T-cell (primary cell): ENCODE measurements around the gene FAM98A. TPM values are rescaled to one million over a fixed set of nuclear protein-coding genes. Genes with fewer than 3 reads are reported as not detected.

ENCODE experiments used
- ATAC-seq, 4 experiments: fragments of 200-7000 bp in 3 of 4; fragments of 150-1000 bp in 1 of 4; cut with Tn5 transposase; replicated peaks in 1 of 4; 1 replicate in 3 of 4; 2 replicates in 1 of 4; pipeline ENCODE4 v1.10.0; 2021; ENCODE audit warnings: moderate library complexity in 3 of 4, mild to moderate bottlenecking in 2 of 4, moderate number of reproducible peaks in 1 of 4
- CTCF ChIA-PET, 2 donors: fragments of 300-600 bp; sonication (Branson Sonifier 250); formaldehyde crosslinking; loops; one replicate each; lab custom pipeline; 2022; ENCODE audit warnings: antibody characterized with exemption in 2 of 2; lab: Charles Lee
- POLR2A ChIA-PET, 2 donors: fragments of 300-600 bp; sonication (Branson Sonifier 250); formaldehyde crosslinking; loops; one replicate each; lab custom pipeline; 2022; ENCODE audit warnings: antibody characterized with exemption in 2 of 2; lab: Charles Lee
- DNase-seq, 35 experiments: peaks; one replicate each; pipeline versions ENCODE4 v3.0.0 to v3.0.0-alpha.2; 2013 to 2023
- H3K27ac ChIP-seq: one replicate; pipeline ENCODE4 v1.5.1; 2013; ENCODE audit warnings: low read length
- H3K27me3 ChIP-seq, 2 experiments: replicated peaks in 1 of 2; 1 replicate in 1 of 2; 2 replicates in 1 of 2; pipeline versions ENCODE4 v1.6.1 to v1.7.0; 2013; ENCODE audit warnings: low read length in 1 of 2, mixed read lengths in 1 of 2; ENCODE audit not compliant: control insufficient read depth in 2 of 2, insufficient read depth in 2 of 2; ENCODE audit errors: extremely low read depth in 1 of 2
- H3K36me3 ChIP-seq, 2 donors: 1 replicate in 1 of 2; 2 replicates in 1 of 2; pipeline versions ENCODE4 v1.6.1 to v1.7.0; 2013; ENCODE audit warnings: low read length in 1 of 2; ENCODE audit not compliant: control insufficient read depth in 2 of 2, insufficient read depth in 1 of 2; ENCODE audit errors: extremely low read depth in 1 of 2
- H3K4me1 ChIP-seq, 2 experiments: 1 replicate in 1 of 2; 2 replicates in 1 of 2; pipeline versions ENCODE4 v1.6.1 to v1.7.0; 2013; ENCODE audit warnings: low read length in 2 of 2, mixed read lengths in 1 of 2; ENCODE audit not compliant: insufficient read depth in 2 of 2, control insufficient read depth in 1 of 2; ENCODE audit errors: extremely low read depth in 1 of 2
- H3K4me3 ChIP-seq, 2 donors: 1 replicate in 1 of 2; 2 replicates in 1 of 2; pipeline versions ENCODE4 v1.5.1 to v1.7.0; 2013; ENCODE audit warnings: mild to moderate bottlenecking in 2 of 2, low read length in 1 of 2, moderate library complexity in 1 of 2; ENCODE audit not compliant: control insufficient read depth in 1 of 2; ENCODE audit errors: extremely low read depth in 1 of 2
- H3K9me3 ChIP-seq: 2 replicates; pipeline ENCODE4 v1.7.0; 2013
- H3K27ac Mint-ChIP-seq, 2 donors: one replicate each; pipeline ENCODE4 v1.8.0; 2020 to 2021; ENCODE audit warnings: mild to moderate bottlenecking in 2 of 2, mixed read lengths in 2 of 2
- H3K27me3 Mint-ChIP-seq, 2 donors: one replicate each; pipeline ENCODE4 v1.8.0; 2021 to 2022; ENCODE audit warnings: mixed read lengths in 2 of 2
- H3K36me3 Mint-ChIP-seq: one replicate; pipeline ENCODE4 v1.8.0; 2021; ENCODE audit warnings: mixed read lengths
- H3K4me1 Mint-ChIP-seq, 3 donors: one replicate each; pipeline ENCODE4 v1.8.0; 2020 to 2022; ENCODE audit warnings: mixed read lengths in 3 of 3, mild to moderate bottlenecking in 1 of 3
- H3K4me3 Mint-ChIP-seq, 3 donors: one replicate each; pipeline ENCODE4 v1.8.0; 2020 to 2022; ENCODE audit warnings: mild to moderate bottlenecking in 3 of 3, mixed read lengths in 3 of 3, moderate library complexity in 3 of 3
- H3K9me3 Mint-ChIP-seq, 3 donors: one replicate each; pipeline ENCODE4 v1.8.0; 2020 to 2022; ENCODE audit warnings: mixed read lengths in 3 of 3
- WGBS: methylation state at CpG from one replicate; pipeline ENCODE4 v1.1.5; 2013; ENCODE audit warnings: missing lambda C conversion rate; ENCODE audit not compliant: insufficient coverage; 5-methylcytosine and 5-hydroxymethylcytosine counted together
- total RNA-seq, 35 experiments: library from RNA in 6 of 35; stranded (reverse) in 6 of 35; fragments of 120-200 nt in 1 of 35; gene quantifications; one replicate each; pipeline versions ENCODE4 v1.2.1 to v1.2.4 and lab custom pipeline; 2013 to 2026

Gene FAM98A
- total RNA-seq, 5 donors from 2014 or later (not counting 1 experiment from before 2014, with no cell fraction given) = 16.1 to 36.2 (median 34.5) TPM

GRCh38 chr2:33552758-33553461 lies 46.2 kb downstream of the FAM98A start:
- no peaks in the 10 kb centered on the region for H3K4me1 ChIP-seq
- Mint-ChIP-seq H3K9me3 (no peaks in the 10 kb centered on the region), H3K27ac (no peak overlapping the region), H3K4me1 (peaks cover 0 to 2% (median 0%) of the 10 kb centered on the region in 3 donors), H3K27me3 (no peaks in the 10 kb centered on the region), H3K36me3 (peaks cover 26% of the 10 kb centered on the region), H3K4me3 (no peak overlapping the region)
- H3K4me3 ChIP-seq = no peak overlapping the region
- CTCF ChIA-PET = no interaction called here
- no peak overlapping the region for H3K27ac ChIP-seq
- H3K27me3 ChIP-seq = no peaks in the 10 kb centered on the region
- WGBS = 80% methylated on average over 1 of the region's 1 CpG
- POLR2A ChIA-PET = no interaction called here
- ATAC-seq (no peak), DNase-seq (no peak)
- no peaks in the 10 kb centered on the region for H3K36me3 ChIP-seq
- no peaks in the 10 kb centered on the region for H3K9me3 ChIP-seq

GRCh38 chr2:33550206-33550605 lies 48.9 kb downstream of the FAM98A start:
- Mint-ChIP-seq H3K4me3 (no peak overlapping the region), H3K27ac (no peak overlapping the region), H3K27me3 (no peaks in the 10 kb centered on the region), H3K36me3 (peaks cover 29% of the 10 kb centered on the region), H3K9me3 (no peaks in the 10 kb centered on the region), H3K4me1 (peaks cover 0 to 2% (median 0%) of the 10 kb centered on the region in 3 donors)
- ATAC-seq (no peak), DNase-seq (no peak)
- POLR2A ChIA-PET = no interaction called here
- no peak overlapping the region for H3K27ac ChIP-seq
- no peaks in the 10 kb centered on the region for H3K9me3 ChIP-seq
- no peaks in the 10 kb centered on the region for H3K4me1 ChIP-seq
- no peaks in the 10 kb centered on the region for H3K27me3 ChIP-seq
- no peaks in the 10 kb centered on the region for H3K36me3 ChIP-seq
- no peak overlapping the region for H3K4me3 ChIP-seq
- WGBS = 93% methylated on average over 2 of the region's 3 CpGs
- CTCF ChIA-PET = no interaction called here

GRCh38 chr2:33541243-33541642 lies 57.9 kb downstream of the FAM98A start:
- Mint-ChIP-seq H3K27me3 (no peaks in the 10 kb centered on the region), H3K4me3 (no peak overlapping the region), H3K4me1 (no peaks in the 10 kb centered on the region), H3K27ac (no peak overlapping the region), H3K36me3 (peaks cover 34% of the 10 kb centered on the region), H3K9me3 (no peaks in the 10 kb centered on the region)
- ATAC-seq (no peak), DNase-seq (no peak)
- Histone ChIP-seq H3K36me3 (no peaks in the 10 kb centered on the region), H3K4me1 (no peaks in the 10 kb centered on the region), H3K27ac (no peak overlapping the region), H3K9me3 (no peaks in the 10 kb centered on the region), H3K4me3 (no peak overlapping the region), H3K27me3 (no peaks in the 10 kb centered on the region)
- POLR2A ChIA-PET = interaction anchor here in 1 of 2 donors (0.6 kb wide), 1 partner anchor 273 kb away, joined by 3 read pairs; no protein-coding TSS in a partner anchor
- 100% methylated on average over 1 of the region's 4 CpGs for WGBS
- CTCF ChIA-PET = interaction anchor here in 1 of 2 donors (0.6 kb wide), 1 partner anchor 15 kb away, joined by 3 read pairs; no protein-coding TSS in a partner anchor

GRCh38 chr2:33535421-33535820 lies 63.7 kb downstream of the FAM98A start:
- Mint-ChIP-seq H3K4me1 (no peaks in the 10 kb centered on the region), H3K27me3 (no peaks in the 10 kb centered on the region), H3K4me3 (no peak overlapping the region), H3K9me3 (no peaks in the 10 kb centered on the region), H3K36me3 (peaks cover 23% of the 10 kb centered on the region), H3K27ac (no peak overlapping the region)
- no peaks in the 10 kb centered on the region for H3K9me3 ChIP-seq
- ATAC-seq (no peak), DNase-seq (no peak)
- H3K4me1 ChIP-seq = no peaks in the 10 kb centered on the region
- no peaks in the 10 kb centered on the region for H3K27me3 ChIP-seq
- H3K27ac ChIP-seq = no peak overlapping the region
- ChIA-PET CTCF (no interaction called here), POLR2A (no interaction called here)
- H3K36me3 ChIP-seq = no peaks in the 10 kb centered on the region
- 100% methylated on average over 1 of the region's 3 CpGs for WGBS
- no peak overlapping the region for H3K4me3 ChIP-seq

Other genes starting within 250 kb of the FAM98A start
- 1 to 10 TPM; 2.7 to 7.0 (median 4.4) TPM for gene RASGRP3, start 122.7 kb downstream of the FAM98A start, total RNA-seq